Gastroesophageal sphincter (tissue), 3 donors: ENCODE results near the gene ZNF689.

ENCODE experiments used
- POLR2AphosphoS5 ChIP-seq: sonication (generic); formaldehyde crosslinking; IDR thresholded peaks from one replicate; pipeline ENCODE4 v1.6.1; 2017; ENCODE audit warnings: antibody characterized with exemption
- TF ChIP-seq, protein P1 (sequence below), 4 experiments: fragments of 200-600 bp in 2 of 4; fragments of 450-650 bp in 2 of 4; sonication (generic) in 1 of 4; IDR thresholded peaks; one replicate each; pipeline ENCODE4 v1.5.1; 2017 to 2019; ENCODE audit warnings: antibody characterized with exemption in 4 of 4, mild to moderate bottlenecking in 2 of 4, moderate library complexity in 2 of 4

DNA sequence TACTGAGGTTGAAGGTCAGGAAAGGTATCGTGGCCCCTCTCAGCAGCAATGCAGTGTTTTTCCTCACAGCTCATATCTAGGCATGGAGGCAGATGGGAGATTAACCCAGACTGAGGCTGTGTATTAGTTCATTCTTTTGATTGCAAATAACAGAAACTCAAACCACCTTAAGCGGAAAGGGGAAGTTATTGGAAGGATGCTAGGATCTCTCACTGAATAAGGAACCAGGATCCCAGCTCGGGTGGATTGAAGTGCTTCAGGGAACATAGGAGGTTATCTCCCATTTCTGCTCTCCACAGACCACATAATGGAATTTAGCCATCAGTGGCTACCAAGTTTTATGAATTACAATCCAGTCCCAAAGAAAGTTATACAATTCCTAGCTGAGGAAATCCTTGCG is 8.2 kb downstream of the ZNF689 start:
- TF ChIP-seq, protein P1, sequence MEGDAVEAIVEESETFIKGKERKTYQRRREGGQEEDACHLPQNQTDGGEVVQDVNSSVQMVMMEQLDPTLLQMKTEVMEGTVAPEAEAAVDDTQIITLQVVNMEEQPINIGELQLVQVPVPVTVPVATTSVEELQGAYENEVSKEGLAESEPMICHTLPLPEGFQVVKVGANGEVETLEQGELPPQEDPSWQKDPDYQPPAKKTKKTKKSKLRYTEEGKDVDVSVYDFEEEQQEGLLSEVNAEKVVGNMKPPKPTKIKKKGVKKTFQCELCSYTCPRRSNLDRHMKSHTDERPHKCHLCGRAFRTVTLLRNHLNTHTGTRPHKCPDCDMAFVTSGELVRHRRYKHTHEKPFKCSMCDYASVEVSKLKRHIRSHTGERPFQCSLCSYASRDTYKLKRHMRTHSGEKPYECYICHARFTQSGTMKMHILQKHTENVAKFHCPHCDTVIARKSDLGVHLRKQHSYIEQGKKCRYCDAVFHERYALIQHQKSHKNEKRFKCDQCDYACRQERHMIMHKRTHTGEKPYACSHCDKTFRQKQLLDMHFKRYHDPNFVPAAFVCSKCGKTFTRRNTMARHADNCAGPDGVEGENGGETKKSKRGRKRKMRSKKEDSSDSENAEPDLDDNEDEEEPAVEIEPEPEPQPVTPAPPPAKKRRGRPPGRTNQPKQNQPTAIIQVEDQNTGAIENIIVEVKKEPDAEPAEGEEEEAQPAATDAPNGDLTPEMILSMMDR (IDR thresholded peaks at IDR 0.05), result no peak
- TF ChIP-seq POLR2AphosphoS5, result no peak
